AG04450 (cell line): Measurements from ENCODE around the gene SMIM10L1. TPM values are rescaled to one million over a fixed set of nuclear protein-coding genes. Genes with fewer than 3 reads are reported as not detected.

Experiments
- CTCF ChIA-PET: fragments of 300-600, 350-600 bp; formaldehyde crosslinking; extraction: SDS; loops from one replicate; lab custom pipeline; 2022; ENCODE audit warnings: antibody characterized with exemption, inconsistent platforms; lab: Charles Lee
- POLR2A ChIA-PET: fragments of 350-600 bp; formaldehyde crosslinking; extraction: SDS; loops from one replicate; lab custom pipeline; 2021; ENCODE audit warnings: antibody characterized with exemption, inconsistent platforms; lab: Yijun Ruan, JAX
- DNase-seq: peaks from one replicate; pipeline ENCODE4 v3.0.0-alpha.2; 2011; ENCODE audit warnings: low read depth, low spot score
- H3K27ac ChIP-seq: one replicate; pipeline ENCODE4 v1.5.1; 2012; ENCODE audit warnings: low read depth, low read length, control low read depth
- H3K27me3 ChIP-seq: one replicate; pipeline ENCODE4 v1.6.0; 2012; ENCODE audit warnings: low read length; ENCODE audit not compliant: control insufficient read depth, insufficient read depth
- H3K4me3 ChIP-seq: 2 replicates; pipeline ENCODE4 v1.5.1; 2011; ENCODE audit warnings: mild to moderate bottlenecking, low read depth, low read length, control low read depth
- H3K9me3 ChIP-seq: 2 replicates; pipeline ENCODE4 v1.5.1; 2012; ENCODE audit warnings: low read length; ENCODE audit not compliant: control insufficient read depth, insufficient read depth
- CTCF ChIP-seq: IDR thresholded peaks from 2 replicates; pipeline ENCODE4 v1.5.1; 2011; ENCODE audit warnings: low read depth, low read length, control low read depth, inconsistent platforms
- polyA plus RNA-seq: library from polyadenylated mRNA; depleted of rRNA; stranded (reverse); fragments of >200 nt; gene quantifications from 2 replicates; pipeline ENCODE4 v1.2.3, GENCODE V29; 2011

SMIM10L1 gene
- polyA plus RNA-seq, 1 experiment, result 6.4 TPM

DNA sequence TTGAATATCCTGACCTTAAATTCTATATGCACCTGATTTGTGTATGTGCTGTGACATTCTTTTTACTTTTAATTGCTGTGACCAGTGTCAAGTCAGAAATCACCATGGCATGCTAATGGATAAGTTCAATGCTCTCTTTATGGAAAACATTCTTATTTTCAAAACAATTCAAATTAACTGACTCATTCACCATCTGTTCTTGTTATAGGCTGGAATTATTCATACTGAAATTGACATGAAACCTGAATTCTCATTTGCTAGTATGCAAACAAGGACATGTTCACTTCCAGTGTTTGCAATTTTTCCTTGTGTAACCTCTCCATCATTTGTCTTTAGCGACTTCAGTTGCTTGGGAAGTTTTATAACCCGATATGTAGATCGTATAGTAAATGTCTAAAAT is 36.7 kb upstream of the SMIM10L1 start, which contains the start of gene TAS2R30:
Gene TAS2R30, minus strand, starts transcription at position 340 of the 400 bp plus-strand sequence. CDS start 400 bp downstream, outside the sequence.
- ChIA-PET POLR2A (no interaction called here), CTCF (no interaction called here)
- H3K4me3 ChIP-seq, result no peak within 1 kb of the TSS
- DNase-seq, result no peak
- no peak within 1 kb of the TSS for H3K27ac ChIP-seq
- TF ChIP-seq CTCF, result no peak
- no peaks in the 10 kb centered on the region for H3K27me3 ChIP-seq
- no peaks in the 10 kb centered on the region for H3K9me3 ChIP-seq

DNA sequence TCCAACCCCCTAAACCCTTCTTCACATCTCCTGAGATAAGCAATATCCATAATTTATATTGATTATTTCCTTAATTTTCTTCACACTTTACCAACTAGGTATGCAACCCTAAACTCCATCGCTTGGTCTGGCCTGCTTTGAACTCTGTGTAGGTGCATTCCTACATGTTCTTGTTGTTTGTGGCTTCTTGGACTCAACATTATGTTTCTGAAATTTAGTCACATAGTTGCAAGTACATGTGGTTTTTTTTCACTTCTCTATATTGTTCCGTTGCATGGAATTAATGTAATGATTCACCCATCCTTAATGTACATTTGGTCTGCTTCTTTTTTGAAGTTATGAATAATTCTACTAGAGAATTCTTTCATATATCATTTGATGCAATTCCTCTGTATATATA is 34.9 kb upstream of the SMIM10L1 start:
- POLR2A ChIA-PET, result no interaction called here
- Histone ChIP-seq H3K27ac (no peak overlapping the region), H3K27me3 (no peaks in the 10 kb centered on the region), H3K9me3 (no peaks in the 10 kb centered on the region), H3K4me3 (no peak overlapping the region)
- CTCF ChIA-PET, result no interaction called here
- TF ChIP-seq CTCF, result no peak
- DNase-seq, result no peak

DNA sequence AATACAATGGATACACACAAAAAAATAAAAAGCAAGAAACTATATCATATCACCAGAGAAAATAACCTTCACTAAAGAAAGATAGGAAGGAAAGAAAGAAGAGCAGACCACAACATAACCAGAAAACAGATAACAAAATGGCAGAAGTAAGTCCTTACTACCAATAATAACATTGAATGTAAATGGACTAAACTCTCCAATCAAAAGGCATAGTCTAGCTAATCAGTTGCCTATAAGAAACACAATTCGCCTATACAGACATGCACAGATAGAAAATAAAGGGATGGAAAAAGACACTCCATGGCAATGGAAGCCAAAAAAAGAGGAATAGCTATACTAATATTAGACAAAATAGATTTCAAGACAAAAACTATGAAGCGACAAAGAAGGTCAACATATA is 27.6 kb upstream of the SMIM10L1 start:
- POLR2A ChIA-PET, result no interaction called here
- Histone ChIP-seq H3K27ac (no peak overlapping the region), H3K27me3 (no peaks in the 10 kb centered on the region), H3K4me3 (no peak overlapping the region), H3K9me3 (no peaks in the 10 kb centered on the region; the same call in 1 of the 2 replicates)
- CTCF ChIA-PET, result no interaction called here
- no peak for TF ChIP-seq CTCF
- no peak for DNase-seq

GRCh38 chr12:11144297-11144696 is 26.7 kb upstream of the SMIM10L1 start:
- DNase-seq, result no peak
- no peaks in the 10 kb centered on the region for H3K27me3 ChIP-seq
- TF ChIP-seq CTCF, result no peak
- POLR2A ChIA-PET, result no interaction called here
- H3K4me3 ChIP-seq, result no peak overlapping the region
- H3K27ac ChIP-seq, result no peak overlapping the region
- no peaks in the 10 kb centered on the region; the same call in 1 of the 2 replicates for H3K9me3 ChIP-seq
- CTCF ChIA-PET, result no interaction called here

DNA sequence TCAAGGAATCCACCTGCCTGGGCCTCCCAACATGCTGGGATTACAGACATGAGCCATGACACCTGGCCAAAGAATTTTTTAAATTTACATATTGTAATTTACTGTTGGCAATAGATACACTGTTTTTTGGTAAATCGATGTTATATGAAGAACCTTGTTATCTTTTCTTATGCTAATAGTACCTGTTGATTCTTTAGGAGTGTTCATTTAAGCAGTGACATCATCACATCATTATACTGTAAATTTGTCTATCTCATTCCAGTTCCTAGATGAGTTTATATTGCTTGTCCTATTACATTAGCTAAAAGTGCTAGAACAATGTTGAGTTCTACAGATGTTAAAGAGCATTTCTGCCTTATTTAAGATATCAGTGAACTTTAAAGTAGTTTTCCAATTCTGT is 23.6 kb upstream of the SMIM10L1 start:
- no peak for TF ChIP-seq CTCF
- no peak overlapping the region for H3K4me3 ChIP-seq
- no peak for DNase-seq
- no peak overlapping the region for H3K27ac ChIP-seq
- POLR2A ChIA-PET, result interaction anchor here (1.5 kb wide), 1 partner anchor 24 kb away, joined by 3 read pairs; the partner anchor contains the start of gene SMIM10L1
- no peaks in the 10 kb centered on the region for H3K27me3 ChIP-seq
- peaks cover 3% of the 10 kb centered on the region; the same call in 1 of the 2 replicates for H3K9me3 ChIP-seq
- CTCF ChIA-PET, result no interaction called here
